Uterus (tissue), 4 donors: Measurements from ENCODE around the gene CAMTA1. TPM values are rescaled to one million over a fixed set of nuclear protein-coding genes. Genes with fewer than 3 reads are reported as not detected.

Experiments used
- DNase-seq, 2 donors: peaks; one replicate each; pipeline ENCODE4 v3.0.0-alpha.2; 2019 to 2020
- H3K27ac ChIP-seq, 2 donors: fragments of 200-600 bp; sonication (generic); 1 replicate in 1 of 2; 2 replicates in 1 of 2; pipeline ENCODE4 v1.5.1; 2016 to 2018
- H3K27me3 ChIP-seq, 2 donors: fragments of 200-600 bp; sonication (generic); one replicate each; pipeline ENCODE4 v1.5.1; 2018 to 2019; ENCODE audit warnings: control low read depth in 1 of 2
- H3K36me3 ChIP-seq, 2 donors: fragments of 200-600 bp; sonication (generic); one replicate each; pipeline ENCODE4 v1.5.1; 2019; ENCODE audit warnings: control low read depth in 1 of 2
- H3K4me1 ChIP-seq, 2 donors: fragments of 200-600 bp; sonication (generic); one replicate each; pipeline ENCODE4 v1.5.1; 2018 to 2019; ENCODE audit warnings: control low read depth in 1 of 2
- H3K4me3 ChIP-seq, 2 donors: fragments of 200-600 bp; sonication (generic); 1 replicate in 1 of 2; 2 replicates in 1 of 2; pipeline ENCODE4 v1.5.1; 2018 to 2019; ENCODE audit warnings: mild to moderate bottlenecking in 1 of 2
- H3K9me3 ChIP-seq, 2 donors: fragments of 200-600 bp; sonication (generic); one replicate each; pipeline ENCODE4 v1.5.1; 2019; ENCODE audit warnings: control low read depth in 1 of 2
- CTCF ChIP-seq, 4 experiments: fragments of 200-600 bp in 2 of 4; fragments of 450-650 bp in 2 of 4; sonication (generic) in 2 of 4; IDR thresholded peaks; one replicate each; pipeline ENCODE4 v1.5.1; 2016 to 2019; ENCODE audit warnings: antibody characterized with exemption in 4 of 4, mild to moderate bottlenecking in 2 of 4, moderate library complexity in 1 of 4
- POLR2A ChIP-seq, 2 donors: fragments of 450-650 bp; IDR thresholded peaks; one replicate each; pipeline ENCODE4 v1.6.1; 2016; ENCODE audit warnings: antibody characterized with exemption in 2 of 2, mild to moderate bottlenecking in 1 of 2, moderate library complexity in 1 of 2
- intact Hi-C: fragments of 100-400 bp; cut with DNase I; formaldehyde crosslinking; loops from one replicate; pipeline ENCODE4 v1.15.1; 2023; ENCODE audit warnings: low total_unique reads
- total RNA-seq, 4 donors: library from RNA; depleted of rRNA in 3 of 4; stranded (reverse); fragments of >200 nt in 3 of 4; gene quantifications; one replicate each; pipeline versions ENCODE4 v1.1.0 to v1.2.4, GENCODE V29; 2014 to 2023
- donor health status: DM: yes; HTN: yes; CAD: no.

CAMTA1 gene
- total RNA-seq, 4 donors from 2014 or later: 29.7 to 427 (median 64.8) TPM

DNA sequence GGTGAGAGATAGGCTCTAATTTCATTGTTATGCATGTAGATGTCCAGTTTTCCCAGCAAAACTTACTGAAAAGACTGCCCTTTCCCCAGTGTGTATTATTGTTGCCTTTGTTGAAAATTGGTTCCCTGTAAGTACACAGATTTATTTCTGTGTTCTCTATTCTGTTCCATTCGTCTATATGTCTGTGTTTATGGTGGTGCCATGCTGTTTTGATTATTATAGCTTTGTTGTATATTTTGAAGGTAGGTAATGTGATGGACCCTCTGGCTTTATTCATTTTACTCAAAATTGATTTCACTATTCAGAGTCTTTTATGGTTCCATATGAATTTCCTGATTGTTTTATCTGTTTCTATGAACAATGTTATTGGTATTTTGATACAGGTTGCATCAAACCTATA lies 610.0 kb downstream of the CAMTA1 start:
- Histone ChIP-seq H3K27me3 (no peaks in the 10 kb centered on the region), H3K36me3 (no peaks in the 10 kb centered on the region), H3K9me3 (peaks cover 0 to 7% of the 10 kb centered on the region in 2 donors), H3K27ac (no peak overlapping the region), H3K4me1 (peaks cover 0 to 2% of the 10 kb centered on the region in 2 donors), H3K4me3 (no peak overlapping the region)
- intact Hi-C loops: no loop called here
- TF ChIP-seq CTCF (IDR thresholded peaks at IDR 0.05) (no peak), POLR2A (IDR thresholded peaks at IDR 0.05) (no peak)
- DNase-seq: no peak

DNA sequence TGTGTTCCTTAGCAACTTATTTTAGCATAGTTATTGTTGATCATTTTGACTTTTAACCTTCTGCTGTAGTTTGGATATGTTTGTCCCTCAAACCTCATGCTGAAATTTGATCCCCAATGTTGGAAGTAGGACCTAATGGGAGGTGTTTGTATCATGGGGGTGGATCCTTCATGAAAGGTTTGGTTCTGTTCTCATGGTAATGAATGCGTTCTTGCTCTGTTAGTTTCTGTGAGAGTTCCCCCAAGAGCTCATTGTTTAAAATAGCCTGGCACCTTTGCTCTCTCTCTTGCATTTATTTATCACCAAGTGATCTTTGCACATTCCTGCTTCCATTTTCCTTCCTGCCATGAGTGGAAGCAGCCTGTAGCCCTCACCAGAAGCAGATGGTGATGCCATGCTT lies 613.7 kb downstream of the CAMTA1 start:
- no peak for DNase-seq
- TF ChIP-seq CTCF (IDR thresholded peaks at IDR 0.05) (no peak), POLR2A (IDR thresholded peaks at IDR 0.05) (no peak)
- no peak overlapping the region for H3K27ac ChIP-seq
- H3K4me1 ChIP-seq: no peaks in the 10 kb centered on the region
- no peak overlapping the region for H3K4me3 ChIP-seq
- H3K9me3 ChIP-seq: peaks cover 0 to 7% of the 10 kb centered on the region in 2 donors
- intact Hi-C loops: no loop called here
- no peaks in the 10 kb centered on the region for H3K27me3 ChIP-seq
- no peaks in the 10 kb centered on the region for H3K36me3 ChIP-seq

DNA sequence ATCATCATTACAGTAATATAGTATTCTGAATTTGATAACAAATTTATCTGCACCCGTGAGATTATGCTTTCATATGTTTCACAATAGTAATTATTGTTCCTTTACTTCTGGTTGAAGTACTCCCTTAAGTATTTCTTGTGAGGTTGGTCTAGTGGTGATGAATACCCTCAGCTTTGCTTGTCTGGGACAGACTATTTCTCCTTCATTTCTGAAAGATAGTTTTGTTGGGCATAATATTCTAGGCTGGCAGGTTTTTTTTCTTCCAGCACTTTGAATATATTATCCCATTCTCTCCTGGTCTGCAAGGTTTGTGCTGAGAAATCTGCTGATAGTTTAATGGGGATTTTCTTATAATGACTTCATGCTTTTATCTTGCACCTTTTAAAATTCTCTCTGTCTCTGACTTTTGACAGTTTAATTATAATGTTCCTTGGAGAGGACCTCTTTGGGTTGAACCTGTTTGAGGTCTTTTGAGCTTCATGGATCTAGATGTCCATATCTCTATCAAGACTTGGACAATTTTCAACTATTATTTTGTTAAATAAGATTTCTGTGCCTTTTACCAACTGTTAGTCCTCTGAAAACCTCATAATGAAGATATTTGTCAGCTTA lies 614.4 kb downstream of the CAMTA1 start:
- DNase-seq: no peak
- intact Hi-C loops: no loop called here
- H3K27me3 ChIP-seq: no peaks in the 10 kb centered on the region
- H3K27ac ChIP-seq: no peak overlapping the region
- no peaks in the 10 kb centered on the region for H3K4me1 ChIP-seq
- H3K4me3 ChIP-seq: no peak overlapping the region
- H3K9me3 ChIP-seq: peaks cover 0 to 7% of the 10 kb centered on the region in 2 donors
- TF ChIP-seq CTCF (IDR thresholded peaks at IDR 0.05): no peak
- TF ChIP-seq POLR2A (IDR thresholded peaks at IDR 0.05): no peak
- no peaks in the 10 kb centered on the region for H3K36me3 ChIP-seq

DNA sequence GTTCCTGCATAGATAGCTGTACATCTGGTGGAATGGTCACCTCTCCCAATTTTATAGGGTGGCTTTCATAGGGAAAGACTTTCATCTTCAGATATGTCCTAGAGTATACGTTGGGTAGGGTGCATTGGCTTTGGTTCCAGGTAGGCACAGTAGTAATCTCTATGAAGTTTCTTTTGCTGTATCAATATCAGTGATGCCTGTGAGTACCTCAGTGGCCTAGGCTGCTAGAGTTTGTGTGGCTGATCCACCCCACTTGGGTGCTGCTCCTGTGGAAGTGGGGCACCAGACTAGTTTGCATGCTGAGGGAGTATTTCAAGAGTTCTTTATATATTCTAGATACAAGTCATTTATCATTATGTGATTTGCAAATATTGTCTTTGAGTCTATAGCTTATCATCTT lies 615.3 kb downstream of the CAMTA1 start:
- intact Hi-C loops: no loop called here
- TF ChIP-seq CTCF (IDR thresholded peaks at IDR 0.05) (no peak), POLR2A (IDR thresholded peaks at IDR 0.05) (no peak)
- no peaks in the 10 kb centered on the region for H3K36me3 ChIP-seq

DNA sequence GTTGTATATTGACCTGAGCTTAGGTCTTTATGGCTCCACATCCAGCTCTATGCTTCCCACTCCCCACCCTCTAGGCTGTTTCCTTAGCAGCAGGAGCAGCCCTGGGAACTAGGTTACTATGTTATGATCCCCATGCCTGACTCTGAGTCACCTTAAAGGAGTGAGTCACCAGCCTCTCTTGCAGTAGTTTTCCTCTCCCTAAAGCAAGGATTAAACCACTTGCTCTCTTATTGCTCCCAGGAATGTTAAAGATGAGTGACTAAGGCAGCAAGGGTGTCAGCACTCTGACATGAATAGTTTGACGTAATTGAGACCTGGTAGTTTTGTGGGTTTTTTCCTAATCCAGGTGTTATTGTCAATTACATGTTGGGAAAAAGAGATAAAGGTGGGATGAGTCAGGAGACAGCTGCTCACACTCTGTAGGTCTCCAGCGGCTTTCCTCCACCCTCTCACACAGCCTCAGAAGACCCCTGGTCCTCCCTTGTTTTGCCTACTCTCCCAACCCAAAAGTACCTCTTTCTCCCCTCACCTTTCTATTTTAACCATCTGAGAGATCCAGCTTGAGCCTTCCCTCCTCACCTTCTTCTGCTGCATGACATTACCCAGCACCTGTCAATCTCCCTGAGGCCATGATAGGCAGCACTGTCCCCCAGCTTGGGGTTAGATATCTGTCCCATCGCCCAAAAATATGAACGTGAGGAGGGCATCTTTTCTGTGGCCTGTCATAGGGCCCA lies 616.7 kb downstream of the CAMTA1 start:
- DNase-seq: no peak
- Histone ChIP-seq H3K27me3 (no peaks in the 10 kb centered on the region), H3K27ac (no peak overlapping the region), H3K9me3 (peaks cover 0 to 4% of the 10 kb centered on the region in 2 donors), H3K4me1 (no peaks in the 10 kb centered on the region), H3K4me3 (no peak overlapping the region), H3K36me3 (no peaks in the 10 kb centered on the region)
- no peak for TF ChIP-seq POLR2A (IDR thresholded peaks at IDR 0.05)
- TF ChIP-seq CTCF (IDR thresholded peaks at IDR 0.05): no peak
- intact Hi-C loops: no loop called here

More for the DNA sequence above, 615.3 kb downstream of the CAMTA1 start:
- Histone ChIP-seq H3K9me3 (peaks cover 0 to 4% of the 10 kb centered on the region in 2 donors), H3K27me3 (no peaks in the 10 kb centered on the region), H3K27ac (no peak overlapping the region), H3K4me3 (no peak overlapping the region), H3K4me1 (no peaks in the 10 kb centered on the region)
- no peak for DNase-seq
